ENCODE data around the gene ZNF492.
A peak's percentile ranks its signal among the peaks of the same experiment; 100 is the strongest.
"Not testable (repeated sequence)": the region's sequence is repeated elsewhere in the genome, so short reads cannot be mapped to it uniquely, and the experiment has no call there.

The ZNF492 gene

DNA sequence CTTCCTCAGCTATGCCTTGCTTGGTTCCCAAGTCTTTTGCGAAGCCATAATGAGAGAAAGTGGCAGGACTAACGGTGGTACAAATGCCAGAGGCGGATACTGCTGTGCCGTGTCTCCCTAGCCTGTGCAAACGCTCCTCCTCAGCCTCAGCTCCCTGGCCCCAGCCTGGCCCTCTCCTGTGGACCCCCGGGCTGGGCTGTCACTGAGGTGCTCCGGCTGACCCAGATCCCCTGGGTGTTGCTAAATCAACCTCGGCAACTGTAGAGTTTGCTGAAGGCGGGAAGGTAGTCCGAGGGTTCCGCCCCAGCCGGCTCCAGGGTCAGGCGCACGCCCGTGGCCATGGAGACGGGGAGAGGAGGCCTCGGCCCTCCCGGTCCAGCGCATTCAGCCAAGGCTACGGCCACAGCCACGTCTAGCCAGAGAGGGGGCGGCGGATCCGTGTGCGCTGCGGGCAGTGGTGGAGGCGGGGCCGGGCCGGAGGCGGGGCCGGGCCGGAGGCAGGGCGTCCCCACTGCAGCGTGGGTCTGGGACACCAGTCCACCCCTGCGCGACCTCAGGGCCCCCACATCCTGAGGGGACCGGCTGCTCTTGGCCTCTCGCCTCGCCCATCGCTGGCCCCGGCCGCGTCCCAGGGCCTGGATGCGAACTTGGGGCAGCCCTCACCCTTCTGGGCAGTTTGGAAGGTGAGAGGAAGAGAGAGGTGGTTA lies 16.4 kb upstream of the ZNF492 start:
- DNase-seq, result no peak

DNA sequence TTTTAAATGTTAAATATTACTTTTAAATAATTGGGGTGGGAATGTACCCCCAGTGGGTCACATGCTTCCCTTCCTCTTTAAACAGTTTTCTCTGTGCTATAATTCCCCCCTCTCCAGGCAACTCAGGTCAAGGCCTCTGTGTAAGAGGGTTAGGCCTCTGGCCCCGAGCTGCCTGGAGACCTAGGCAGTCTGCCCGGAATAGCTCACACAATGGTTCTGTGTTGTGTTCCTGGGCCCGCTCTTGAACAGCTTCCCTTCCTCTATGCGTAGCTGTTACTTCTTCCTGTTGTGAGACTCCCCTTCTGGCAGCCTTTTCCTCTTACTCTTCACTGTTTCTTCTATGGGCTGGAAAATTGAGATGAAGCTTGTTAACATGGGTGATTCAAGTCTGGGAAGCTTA lies 14.8 kb upstream of the ZNF492 start:
- no peak for DNase-seq

DNA sequence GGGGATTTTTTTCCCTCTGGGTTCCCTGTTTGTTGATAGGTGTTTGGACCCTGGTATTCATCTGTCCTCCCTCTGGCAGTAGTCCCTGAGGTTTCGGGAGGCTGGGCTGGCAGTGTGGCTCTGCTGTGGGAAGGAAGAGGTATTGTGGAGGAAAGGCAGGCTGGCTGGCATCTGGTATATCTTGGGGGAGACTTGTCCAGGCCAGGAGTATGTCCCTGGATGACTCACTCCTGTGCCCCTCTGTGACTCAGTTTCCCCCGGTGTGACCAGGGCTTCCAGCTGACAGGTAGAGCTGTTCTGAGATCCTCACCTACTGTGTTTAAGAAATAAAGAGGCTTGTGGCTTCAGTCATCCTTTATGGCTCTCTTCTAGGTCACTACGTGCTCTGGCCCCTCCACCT lies 14.2 kb upstream of the ZNF492 start:
- DNase-seq, result no peak

GRCh38 chr19:22620401-22620800 lies 13.7 kb upstream of the ZNF492 start:
- no peak for DNase-seq

GRCh38 chr19:22620912-22621311 lies 13.2 kb upstream of the ZNF492 start:
- no peak for DNase-seq

GRCh38 chr19:22622020-22622419 lies 12.1 kb upstream of the ZNF492 start:
- DNase-seq, result no peak

DNA sequence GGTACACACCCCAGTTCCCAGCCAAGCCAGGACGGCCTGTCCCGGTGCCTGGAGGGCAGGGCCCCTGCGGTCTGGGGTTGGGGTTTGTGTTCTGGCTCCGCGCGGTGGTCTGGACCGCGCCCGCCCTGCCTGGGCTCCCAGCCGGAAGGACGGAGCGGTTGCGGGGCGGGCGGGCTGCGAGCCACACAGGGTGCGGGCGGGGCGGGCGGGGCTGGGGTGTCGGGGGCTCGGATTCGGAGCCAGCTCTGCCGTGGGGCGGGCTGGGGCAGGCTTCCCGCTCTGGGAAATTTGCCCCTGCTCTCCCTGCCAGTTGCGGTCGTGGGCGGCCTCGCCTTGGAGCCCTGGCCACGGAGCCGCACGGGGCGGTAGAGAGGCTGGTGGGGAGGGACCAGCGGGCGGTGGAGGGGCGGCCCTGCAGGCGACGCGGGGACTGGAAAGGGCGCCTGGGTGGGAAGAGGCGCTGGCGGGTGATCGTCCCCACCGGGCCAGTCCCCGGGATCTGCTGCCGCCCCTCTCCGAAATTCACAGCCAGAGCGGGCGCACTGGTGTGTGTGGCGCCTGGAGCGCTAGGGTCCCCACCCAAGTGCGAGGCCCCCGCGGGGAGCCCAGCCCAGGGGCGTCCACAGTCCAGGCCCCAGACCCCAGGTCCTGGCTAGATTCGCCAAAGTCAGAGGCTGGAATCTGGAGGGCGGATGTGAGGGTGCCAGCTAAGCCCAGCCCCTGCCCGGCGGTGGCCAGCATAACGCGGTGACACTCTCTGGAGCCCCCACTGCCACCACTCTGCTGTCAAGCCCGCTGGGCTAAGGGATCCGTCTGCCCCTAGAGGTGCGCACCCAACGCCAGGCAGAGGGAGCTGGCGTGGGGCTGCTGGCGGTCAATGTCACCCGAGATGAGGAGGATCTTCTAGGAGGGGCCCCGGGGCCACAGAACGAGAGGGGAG lies 11.0 kb upstream of the ZNF492 start:
- peak; percentile 8 for DNase-seq

DNA sequence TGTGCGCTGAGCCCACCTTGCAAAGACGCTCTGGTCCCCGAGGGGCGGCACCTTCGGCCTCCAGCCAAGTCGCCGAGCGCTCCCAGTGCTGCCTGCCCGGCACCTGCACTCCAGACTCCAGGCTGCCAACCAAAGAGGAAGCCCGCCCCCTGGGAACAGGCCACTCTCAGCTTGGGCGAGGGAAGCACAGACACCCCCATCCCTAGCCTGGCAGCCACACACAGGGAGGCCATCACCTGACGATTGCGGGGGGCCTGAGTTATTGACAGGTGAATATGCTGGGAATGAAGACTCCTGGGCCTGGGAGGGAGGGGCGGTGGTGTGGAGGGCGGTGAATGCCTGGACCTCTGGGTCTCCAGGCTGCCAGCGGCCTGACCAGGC lies 10.3 kb upstream of the ZNF492 start:
- DNase-seq, result no peak

DNA sequence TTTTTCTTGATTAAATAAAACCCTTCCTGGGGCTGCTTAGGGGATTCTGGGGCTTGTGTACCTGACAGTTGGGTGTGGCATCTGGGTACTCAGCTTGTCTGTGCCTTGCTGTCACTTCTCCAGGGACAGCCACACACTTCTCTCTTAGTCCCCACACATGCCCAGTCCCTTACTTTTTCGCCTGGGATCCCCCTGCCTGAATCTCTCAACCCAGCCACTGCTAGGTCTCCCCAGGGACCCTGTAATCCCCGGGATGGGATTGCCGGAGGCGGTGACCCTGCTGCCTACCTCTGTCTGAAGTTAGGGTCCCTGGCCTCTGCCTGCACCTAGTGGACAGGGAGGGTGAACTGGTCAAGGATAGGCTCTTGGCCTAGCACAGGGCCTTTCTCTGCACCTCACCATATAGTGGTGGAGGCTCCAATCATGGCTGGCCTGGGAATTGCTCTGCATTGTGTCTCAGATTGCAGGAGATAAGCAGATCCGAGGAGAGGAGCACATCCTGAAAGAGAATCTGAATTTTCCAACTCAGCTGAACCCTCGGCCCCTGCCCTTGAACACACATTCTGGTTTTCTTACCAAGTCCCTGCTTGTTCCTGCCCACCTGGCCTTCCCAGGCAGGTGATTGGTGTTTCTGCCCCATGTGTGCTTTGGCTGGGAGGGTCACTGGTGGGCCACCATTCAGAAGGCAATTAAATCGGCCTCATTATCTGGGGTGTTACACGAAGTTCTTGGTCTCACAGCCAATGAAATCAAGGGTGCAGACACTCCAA lies 8.7 kb upstream of the ZNF492 start:
- no peak for DNase-seq

DNA sequence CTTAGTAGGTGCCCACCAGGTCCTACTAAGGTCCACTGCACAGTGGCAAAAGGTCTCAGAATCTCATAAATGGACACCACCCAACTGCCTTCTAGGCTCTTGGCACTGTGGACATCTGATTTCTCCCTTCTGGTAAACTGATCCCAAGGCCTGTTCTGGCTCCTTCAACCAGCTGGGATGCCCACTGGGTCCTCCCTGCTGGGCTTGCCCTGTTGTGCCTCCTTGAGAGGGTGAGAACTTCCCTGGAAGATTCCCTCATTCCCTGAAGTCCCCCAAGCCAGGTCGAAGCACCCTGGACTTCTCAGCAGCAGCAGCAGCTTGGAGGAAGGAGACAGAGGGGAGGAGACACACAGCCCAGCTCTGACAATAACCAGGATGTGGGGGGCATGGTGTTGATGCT lies 6.6 kb upstream of the ZNF492 start:
- DNase-seq, result no peak

DNA sequence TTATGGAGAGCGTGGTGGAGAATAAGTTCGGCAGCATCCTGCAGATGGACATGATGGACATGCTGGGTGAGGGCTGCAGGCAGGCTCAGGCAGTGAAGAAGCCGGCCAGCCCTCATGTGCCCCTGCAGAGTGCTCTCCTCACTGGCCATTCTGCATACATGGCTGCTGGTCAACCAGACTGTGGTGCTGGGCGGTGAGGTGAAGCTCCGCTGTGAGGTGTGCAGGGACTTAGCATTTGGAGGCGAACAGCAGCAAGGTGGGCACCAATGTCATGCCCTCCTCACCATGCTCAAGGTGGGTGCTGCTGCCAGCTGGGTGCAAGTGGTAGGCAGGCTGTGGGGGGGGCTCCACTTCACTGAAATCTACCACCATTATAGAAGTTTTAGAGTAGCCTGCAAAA lies 5.7 kb upstream of the ZNF492 start:
- DNase-seq, result no peak

DNA sequence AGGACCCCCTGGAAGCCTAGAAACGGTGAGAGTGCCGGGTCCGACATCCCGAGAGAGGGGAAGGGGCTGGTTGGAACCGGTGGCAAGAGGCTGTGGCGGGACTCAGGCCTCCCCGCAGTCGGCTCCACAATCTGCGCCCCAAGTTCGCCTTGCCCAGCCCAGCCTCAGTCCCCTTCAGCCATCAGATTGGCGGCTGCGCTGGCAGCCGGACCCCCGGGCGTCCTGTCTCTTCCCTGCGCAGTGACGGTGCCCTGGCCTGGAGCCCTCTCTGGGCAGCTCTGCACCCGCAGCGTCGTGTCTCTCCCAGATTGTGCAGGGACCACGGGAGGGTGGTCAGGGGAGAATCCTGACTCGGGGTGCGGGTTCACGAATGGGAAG lies 315 bp downstream of the ZNF492 start:
- no peak for DNase-seq

- not testable (repeated sequence) for DNase-seq
Measured at GRCh38 chr19:22685493-22685892, 51.4 kb downstream of the ZNF492 start.

DNA sequence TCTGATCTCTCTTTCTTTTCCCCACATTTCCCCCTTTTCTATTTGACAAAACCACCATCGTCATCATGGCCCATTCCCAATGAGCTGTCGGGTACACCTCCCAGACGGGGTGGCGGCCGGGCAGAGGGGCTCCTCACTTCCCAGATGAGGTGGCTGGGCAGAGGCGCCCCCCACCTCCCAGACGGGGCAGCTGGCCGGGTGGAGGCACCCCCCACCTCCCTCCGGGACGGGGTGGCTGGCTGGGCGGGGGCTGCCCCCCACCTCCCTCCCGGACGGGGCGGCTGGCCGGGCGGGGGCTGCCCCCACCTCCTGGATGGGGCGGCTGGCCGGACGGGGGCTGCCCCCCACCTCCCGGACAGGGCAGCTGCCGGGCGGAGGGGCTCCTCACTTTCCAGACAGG lies 68.5 kb downstream of the ZNF492 start:
- DNase-seq, result not testable (repeated sequence)

- not testable (repeated sequence) for DNase-seq
Measured at GRCh38 chr19:22703096-22703495, 69.0 kb downstream of the ZNF492 start.

DNA sequence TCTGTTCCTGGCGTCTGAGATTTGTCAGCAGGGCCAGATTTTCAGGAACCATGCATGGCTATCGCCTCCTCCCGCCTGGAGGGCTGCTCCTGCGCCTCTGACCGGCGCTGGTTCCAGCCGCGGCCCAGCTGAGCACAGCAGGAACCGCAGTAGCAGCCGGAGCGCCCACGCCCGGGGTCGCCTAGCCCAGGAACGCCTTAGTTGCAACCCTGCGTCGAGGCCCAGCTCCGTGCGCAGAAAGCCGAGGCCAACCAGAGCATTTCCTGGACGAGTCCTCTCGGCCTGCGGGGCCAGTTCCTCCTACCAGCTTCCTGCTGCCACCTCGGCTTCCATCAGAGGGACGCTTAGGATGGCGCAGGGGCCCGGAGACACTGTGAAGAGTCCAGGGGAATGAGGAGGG lies 74.9 kb downstream of the ZNF492 start:
- no peak for DNase-seq

Measured in hematopoietic multipotent progenitor cell treated with erythropoietin and hydrocortisone succinate and interleukin-3 and kit ligand, for 4 days (in vitro differentiated cells).